Colon (tissue), 2 donors: Measurements from ENCODE around the gene SLC4A11.
"Not testable (repeated sequence)": the region's sequence is repeated elsewhere in the genome, so short reads cannot be mapped to it uniquely, and the experiment has no call there.

ENCODE experiments used
- FAIRE-seq: peaks from 2 replicates; lab custom pipeline; 2012; peaks lifted over from hg19 to GRCh38; lab: Jason Lieb, UNC
- donor health status: control.
- donor health status: control.

Gene SLC4A11

DNA sequence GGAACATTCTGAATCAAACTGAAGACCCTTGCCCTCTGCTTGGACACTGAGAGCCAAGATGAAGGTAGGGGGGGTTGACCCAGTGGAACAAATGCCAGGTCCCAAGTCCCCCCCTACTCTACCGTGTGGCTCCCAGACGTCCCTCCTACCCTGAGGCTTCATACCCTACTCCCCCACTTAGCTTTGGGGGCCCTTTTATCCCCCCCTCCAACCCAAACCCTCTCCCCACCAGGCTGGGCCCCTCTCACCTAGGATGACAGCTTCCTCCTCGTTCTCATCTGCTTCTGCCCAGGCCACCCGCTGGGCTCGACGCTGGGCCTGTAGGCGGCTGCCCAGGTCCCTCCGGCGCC is 36.0 kb downstream of the SLC4A11 start:
- FAIRE-seq = no peak

- no peak for FAIRE-seq
These were observed 38.8 kb downstream of the SLC4A11 start for GRCh38 chr20:3199976-3200755.

- no peak for FAIRE-seq
These were observed 39.8 kb downstream of the SLC4A11 start for GRCh38 chr20:3199206-3199605.

DNA sequence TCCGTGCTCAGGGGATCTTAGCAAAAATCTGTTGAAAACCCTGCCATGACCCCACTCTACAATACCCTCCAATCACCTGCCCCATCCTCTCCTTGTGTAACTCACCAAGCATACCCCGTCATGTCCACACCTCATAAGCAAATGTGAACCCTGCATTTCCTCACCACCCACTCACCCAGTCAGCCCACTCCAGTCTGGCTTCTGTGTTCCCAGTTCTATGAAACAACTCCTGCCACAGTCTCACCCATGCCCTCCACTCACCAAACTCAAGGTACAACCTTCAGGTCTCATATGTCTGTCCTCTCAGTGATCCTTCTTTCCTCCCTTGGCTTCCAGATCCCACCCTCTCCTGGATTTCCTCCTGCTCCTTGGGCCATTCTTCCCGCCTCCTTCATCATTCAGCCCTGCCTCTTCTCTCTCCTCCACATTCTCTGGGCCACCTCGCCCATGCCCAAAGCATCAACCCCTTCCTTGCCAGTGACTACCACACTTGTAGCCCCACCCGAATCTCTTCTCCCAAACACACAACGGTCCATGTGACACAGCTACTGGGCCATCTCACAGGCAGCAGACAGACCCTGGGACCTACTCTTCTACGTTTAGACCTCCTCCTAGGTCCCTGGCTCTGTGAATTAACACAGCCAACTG is 43.3 kb downstream of the SLC4A11 start:
- FAIRE-seq = no peak

- no peak for FAIRE-seq
These were observed 44.2 kb downstream of the SLC4A11 start for GRCh38 chr20:3194617-3195280.

DNA sequence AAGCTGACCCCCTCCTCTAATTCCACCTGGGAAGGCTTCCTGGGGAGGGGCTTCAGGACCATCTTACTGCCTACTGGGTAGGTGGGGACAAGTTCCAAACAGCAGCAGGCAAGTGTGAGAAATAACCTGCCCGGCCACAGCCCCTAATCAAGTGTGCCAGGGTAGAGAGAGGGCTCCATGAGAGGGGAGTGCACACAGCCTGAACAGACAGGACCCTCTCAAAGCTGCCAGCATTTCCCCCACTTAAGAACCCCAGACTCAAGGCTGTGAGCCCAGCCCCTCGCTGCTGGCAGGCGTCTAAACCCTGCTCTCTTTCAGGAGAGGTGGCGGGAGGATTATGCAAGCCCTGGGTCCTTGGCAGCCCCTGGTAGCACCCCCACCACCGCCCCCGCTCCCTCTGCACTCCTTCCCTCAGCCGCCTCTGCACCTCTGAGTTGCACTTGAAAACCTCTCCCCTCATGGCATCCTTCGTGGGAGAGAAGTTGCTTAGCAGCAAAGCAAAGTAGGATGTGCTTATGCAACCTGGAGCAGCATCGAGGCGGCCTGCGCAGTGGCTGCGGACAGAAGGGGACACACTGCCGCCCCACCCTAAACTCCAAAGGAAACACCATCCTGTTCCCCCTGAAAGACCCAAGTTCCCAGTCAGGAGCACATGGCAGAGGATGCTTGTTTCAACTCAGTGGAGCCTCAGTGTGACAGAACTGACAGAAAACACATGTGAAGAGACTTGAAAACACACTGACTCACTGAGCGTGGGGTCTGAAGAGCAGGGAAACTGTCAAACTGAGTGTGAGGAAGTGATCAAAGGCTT is 45.0 kb downstream of the SLC4A11 start:
- no peak for FAIRE-seq

DNA sequence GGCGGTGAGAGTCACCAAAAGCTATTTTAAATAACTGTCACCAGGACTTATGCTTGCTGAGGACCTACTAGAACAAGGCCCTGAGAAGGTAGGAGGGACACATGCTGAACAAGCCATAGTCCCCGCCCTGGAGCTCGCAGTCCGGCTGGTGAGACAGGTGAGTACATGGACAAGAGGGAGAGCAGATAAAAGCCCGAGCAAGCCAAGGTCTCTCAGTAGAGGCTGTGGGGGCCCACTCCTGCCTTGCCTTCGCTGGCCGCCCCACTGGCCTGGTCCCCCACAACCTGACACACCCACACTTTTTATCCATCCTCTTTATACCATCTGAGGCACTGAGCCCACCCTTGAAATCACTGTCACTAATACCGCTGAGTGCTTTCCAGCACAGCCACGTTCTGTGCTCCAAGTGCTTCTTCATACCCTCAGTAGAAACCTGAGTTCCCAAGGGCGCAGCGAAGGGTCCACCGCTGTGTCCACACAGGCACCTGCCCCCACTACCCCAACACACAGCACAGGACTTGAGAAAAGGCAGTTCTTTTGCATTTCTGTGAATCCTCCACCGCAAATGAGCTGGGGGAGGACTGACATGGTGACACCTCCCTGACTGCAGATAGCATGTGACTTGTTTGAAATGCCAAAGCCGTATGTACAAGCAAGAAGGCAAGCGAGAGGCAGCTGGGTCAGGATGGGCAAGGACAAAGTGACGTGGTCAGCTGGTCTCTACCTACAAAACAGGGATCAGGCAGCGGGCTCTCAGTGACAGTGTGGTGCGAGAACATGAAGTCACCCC is 46.6 kb downstream of the SLC4A11 start:
- FAIRE-seq = no peak

- FAIRE-seq = no peak
These were observed 48.3 kb downstream of the SLC4A11 start for GRCh38 chr20:3190681-3191111.

GRCh38 chr20:3189561-3190131 is 49.3 kb downstream of the SLC4A11 start:
- no peak for FAIRE-seq

DNA sequence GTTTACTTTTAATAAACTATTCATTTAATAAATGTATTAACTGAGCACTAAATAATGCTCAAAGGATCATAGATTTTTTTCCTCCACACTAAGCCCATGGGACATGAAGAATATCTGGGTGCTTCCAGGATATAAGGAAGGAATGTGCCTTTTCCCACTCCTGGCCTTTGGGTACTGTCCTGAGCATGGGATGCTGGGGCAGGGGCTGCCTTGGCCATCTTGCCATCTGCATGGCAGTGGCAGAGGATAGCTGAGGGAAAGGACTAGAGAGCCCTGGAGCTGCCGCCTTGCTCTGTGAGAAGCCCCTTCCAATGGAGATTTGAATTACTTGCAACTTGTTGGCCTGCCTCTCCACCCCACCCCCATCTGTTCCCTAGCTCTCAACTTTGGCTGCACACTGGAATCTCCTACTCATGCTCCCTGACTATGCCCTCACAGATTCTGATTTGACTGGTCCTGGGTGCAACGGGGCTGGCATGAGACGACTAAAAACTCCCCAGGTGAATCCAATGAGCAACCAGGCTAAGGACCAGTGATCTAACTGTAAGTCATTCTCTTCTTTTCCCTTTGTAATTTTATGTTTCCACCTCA is 50.1 kb downstream of the SLC4A11 start:
- FAIRE-seq = no peak

GRCh38 chr20:3187861-3188260 is 51.1 kb downstream of the SLC4A11 start:
- not testable (repeated sequence) for FAIRE-seq

DNA sequence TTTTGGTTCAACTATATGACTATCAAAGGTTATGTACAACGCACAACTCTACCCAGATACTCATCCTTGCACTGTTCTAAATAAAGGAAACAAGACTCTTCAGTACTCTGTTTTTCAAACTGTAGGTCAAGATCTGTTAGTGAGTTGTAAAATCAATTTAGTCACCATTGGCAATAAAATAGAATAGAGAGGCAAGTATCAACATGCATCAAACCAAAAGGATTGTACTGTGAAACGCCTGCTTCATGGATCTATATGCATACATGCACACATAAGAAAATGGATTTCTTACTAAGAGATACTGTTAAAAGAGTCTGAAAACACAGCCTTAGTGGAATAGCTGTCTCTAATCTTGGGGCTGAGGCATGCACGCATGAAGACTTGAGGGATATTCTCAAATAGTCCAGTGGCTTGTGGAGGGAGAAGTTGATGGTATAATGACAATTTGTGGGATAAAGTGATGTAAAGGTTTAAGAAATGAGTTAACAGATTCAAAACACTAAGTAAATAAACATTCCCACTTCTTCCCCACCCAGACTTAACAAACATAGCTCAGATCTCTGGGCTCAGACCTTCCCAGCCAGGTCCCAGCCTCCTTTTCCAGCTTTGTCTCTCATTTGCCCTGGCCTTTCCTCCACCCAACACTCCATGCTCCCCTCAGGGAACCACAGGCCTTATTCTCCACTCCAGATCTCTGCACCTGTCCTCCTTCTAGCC is 54.9 kb downstream of the SLC4A11 start:
- FAIRE-seq = no peak

GRCh38 chr20:3182429-3182828 is 56.6 kb downstream of the SLC4A11 start:
- FAIRE-seq = not testable (repeated sequence)

DNA sequence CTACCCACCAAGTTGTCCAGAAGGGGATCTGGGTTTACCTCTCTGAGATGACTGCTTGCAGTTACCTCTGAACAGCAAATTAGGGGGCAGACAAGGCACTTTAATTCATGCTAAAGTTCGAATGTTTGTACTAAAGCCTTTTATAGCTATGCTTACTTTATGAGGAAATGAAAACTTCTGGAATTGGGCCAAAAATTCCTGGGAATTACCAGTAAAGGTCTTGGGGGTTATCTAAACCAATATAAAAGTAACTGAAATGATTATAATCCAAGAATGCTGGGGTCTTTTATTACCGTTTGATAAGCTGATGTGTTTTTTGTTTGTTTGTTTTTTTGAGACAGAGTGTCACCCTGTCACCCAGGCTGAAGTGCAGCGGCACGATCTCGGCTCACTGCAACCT is 57.7 kb downstream of the SLC4A11 start:
- FAIRE-seq = no peak

- FAIRE-seq = no peak
These were observed 58.7 kb downstream of the SLC4A11 start for GRCh38 chr20:3180319-3180718.

DNA sequence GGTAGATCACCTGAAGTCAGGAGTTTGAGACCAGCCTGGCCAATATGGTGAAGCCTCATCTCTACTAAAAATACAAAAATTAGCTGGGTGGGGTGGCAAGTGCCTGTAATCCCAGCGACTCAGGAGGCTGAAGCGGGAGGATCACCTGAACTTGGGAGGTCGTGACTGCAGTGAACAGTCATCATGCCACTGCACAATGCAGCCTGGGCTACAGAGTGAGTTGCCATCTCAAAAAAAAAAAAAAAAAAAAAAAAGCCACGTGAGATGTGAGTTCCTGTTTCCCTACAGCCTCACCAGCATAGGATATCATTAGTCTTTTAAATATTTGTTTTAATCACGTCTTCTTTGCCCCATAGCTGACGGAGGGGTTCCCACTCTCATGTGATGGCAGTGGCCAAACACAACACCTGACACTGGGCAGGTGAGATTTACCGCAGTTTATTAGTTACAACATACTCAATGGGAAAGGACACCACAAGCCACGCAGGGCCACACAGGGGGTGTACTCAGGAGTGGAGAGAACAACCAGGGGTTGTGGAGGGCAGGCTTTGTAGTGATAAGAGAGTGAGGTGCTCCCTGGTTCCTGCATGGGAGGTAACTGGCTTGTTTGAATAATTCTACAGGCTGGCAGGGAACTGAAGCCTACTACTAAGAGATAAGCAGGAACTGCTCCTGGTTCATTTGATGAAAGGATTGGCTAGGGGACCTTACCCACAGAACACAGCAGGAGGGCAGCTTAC is 61.1 kb downstream of the SLC4A11 start:
- no peak for FAIRE-seq
